Stimulated activated CD4-positive, alpha-beta T cell treated with anti-CD3 and anti-CD28 coated beads, Interleukin-4, amount 100 ng/mL, for 4 hours (primary cell): ENCODE measurements around the gene RASSF8.

Source experiments
- DNase-seq, 2 experiments: peaks; one replicate each; pipeline ENCODE4 v3.0.0-alpha.2; 2020

Gene RASSF8

DNA sequence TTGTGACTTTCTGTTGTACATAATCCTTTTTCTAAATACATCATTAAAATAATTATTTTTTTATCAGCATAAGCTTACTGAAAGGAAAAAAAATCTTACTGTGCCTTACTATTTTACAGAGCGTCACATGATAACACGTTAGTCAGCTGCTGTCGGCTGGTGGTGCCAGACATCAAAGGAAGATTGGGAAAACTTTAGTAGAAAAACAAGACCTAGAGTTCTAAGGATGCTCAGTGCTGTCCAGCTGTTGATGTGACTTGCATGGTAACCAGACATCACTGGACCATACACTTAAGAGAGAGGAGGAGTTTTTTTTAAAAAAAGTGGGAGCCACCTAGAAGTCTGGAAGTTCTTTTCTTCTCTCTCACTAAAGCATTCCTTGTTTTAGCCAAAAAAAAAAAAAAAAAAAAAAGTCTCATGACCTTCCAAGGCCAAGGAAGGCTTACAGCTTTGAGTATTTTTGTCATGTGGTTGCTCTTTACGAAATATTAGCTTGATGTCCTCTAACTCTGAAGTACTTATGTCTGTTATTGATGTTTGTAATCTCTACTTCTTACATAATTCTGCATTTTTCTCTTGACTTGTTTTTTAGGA, 4.5 kb downstream of the RASSF8 start:
- DNase-seq = no peak

DNA sequence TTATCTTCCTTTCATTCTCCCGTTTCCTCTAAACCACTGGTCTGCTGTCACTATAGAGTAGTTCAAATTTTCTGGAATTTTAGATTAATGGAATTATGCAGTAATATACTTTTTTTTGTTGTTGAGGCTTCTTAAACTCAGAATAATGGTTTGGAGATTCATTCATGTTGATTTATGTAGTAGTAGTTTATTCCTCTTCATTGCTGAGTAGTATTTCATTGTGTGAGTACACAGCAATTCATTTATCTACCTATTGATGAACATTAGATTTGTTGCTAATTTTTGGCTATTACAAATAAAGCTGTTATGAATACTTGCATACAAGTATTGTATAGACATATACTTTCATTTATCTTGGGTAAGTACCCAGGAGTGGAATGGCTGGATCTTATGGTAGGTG, 7.2 kb downstream of the RASSF8 start:
- no peak for DNase-seq

DNA sequence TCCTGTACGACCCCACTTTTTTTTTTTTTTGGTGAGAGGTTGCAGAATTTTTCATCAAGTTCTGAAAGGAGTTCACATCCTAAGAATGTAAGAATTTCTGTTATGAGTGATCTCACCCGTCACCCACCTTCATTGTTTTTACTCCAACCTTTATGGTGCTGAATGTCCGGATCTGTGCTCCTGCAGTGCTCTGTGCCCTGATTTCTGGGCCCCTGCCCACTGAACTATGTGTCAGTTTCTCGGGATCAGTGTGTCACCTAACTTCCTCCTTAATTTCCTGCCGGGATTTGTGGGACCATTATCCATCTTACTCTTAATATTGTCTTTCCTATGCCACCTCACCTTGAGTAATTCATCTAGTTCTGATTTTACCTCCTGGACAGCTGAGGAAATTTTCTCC, 11.6 kb downstream of the RASSF8 start:
- no peak for DNase-seq

DNA sequence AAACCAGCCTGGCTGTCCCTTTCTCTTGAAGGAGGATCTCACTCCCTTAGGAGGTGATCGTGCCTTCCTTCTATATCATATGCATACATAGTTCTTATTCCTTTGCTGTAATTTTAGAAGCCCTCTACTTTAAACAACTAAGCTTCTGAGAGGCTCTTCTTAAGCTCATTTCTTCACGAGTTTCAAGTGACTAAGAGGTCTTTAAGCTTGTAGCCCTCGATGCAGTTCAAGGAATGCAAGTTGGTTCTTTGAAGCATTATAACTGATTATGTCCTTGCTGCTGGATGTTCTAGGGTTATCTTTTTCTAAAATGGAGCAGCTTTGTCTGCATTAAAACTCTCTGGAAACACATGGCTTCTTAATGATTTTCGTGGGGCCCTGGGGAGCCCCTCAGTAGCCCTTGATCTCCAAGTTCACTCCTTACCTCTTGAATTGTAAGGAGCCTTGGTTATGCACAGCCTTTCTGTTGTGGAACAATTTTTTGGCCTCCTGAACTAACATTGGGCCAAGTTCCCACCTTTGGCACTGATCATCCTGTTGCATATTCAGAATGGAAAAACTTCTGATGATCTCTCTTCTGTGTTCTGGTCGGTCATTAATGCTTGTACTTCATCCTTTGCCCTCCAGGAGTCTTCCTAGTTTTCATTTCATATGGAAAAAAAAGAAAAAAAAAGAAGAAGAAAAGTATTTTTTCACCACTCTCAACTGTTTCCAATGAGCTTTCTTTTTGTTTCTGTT, 12.6 kb downstream of the RASSF8 start:
- no peak for DNase-seq

DNA sequence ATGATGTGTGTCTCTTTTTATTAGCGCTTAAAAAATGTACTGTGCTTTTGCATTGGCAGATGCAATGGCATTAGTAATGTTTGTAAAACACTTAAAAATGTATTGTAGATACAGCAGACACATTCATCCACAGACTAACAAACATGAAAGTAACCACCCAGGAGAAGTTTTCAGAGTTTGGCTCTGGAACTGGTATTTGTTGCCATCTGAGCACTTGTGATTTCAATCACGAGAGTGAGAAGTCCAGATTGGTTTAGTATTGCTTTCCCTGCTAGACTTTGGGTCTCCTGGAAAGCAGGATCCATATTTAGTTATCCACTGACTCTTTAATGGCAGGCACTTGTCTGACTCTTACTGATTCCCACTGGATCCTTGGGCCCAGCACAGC, 13.2 kb downstream of the RASSF8 start:
- no peak for DNase-seq

DNA sequence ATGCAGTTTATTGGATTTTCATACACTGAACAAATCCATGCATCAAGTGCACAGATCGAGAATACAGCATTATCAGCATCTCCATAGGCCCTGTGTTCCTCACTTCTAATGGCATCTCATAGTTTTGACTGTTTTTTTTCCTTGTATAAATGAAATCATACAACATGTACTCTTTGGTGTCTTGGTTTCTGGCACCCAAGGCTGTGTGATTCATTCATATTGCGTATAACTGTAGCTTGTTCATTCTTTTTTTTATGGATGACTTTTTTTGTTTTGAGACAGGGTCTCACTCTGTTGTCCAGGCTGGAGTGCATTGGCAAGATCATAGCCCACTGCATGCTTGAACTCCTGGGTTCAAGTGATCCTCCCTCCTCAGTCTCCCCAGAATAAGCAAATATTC, 14.3 kb downstream of the RASSF8 start:
- no peak for DNase-seq

DNA sequence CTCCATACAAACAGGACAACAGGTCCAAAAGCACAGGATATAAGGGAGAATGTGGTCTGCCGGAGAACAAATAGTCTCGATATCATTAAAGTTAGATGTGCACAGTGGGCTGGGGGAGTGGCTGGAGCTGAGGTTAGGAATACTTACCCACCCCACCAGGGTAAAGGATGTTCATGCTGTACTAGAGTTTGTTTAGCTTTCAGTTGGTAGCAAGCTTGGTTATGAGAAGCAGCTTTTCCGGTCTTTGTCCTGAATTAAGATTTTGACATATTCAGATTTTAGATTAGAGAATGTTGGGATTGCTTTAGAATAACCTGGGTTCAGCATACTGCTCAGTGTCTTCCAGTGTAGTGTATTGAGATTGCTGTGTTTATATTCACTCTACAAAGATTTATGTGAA, 16.7 kb downstream of the RASSF8 start:
- DNase-seq = no peak

DNA sequence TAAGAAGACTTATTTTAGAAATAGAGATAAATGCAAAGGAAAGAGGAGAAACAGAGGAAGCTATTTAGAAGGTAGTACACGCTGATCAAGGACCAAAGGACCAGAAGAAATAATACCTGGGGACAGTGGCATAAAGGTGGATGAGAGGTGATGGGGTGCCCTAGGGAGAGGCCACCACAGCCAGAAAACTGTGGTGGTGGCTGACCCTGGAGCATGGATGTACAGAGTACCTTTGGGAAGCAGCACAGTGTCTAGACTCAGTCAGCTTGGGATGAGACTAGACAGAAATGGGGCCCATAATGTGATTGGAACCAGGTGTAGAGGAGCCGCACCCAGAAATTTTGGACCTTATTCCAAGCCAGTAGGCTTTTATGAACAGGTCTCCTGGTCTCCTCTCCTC, 17.2 kb downstream of the RASSF8 start:
- DNase-seq = no peak

DNA sequence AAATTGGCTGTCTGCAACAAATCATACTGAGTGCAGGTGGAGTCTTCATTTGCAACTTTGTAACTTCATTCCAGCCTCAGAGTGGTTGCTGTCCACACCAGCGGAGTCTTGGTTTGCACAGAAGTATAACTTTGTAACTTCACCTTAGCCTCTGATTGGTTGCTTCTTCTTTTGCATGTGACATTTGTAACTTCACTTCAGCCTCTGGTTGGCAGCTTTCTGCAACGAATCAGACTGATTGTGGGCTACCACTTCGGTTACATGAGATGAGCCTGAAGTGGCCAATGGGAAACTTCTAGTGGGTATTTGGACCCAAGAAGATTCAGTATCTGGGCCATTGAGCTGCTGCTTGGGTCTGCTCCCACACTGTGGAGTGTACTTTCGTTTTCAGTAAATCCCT, 17.8 kb downstream of the RASSF8 start:
- no peak for DNase-seq

DNA sequence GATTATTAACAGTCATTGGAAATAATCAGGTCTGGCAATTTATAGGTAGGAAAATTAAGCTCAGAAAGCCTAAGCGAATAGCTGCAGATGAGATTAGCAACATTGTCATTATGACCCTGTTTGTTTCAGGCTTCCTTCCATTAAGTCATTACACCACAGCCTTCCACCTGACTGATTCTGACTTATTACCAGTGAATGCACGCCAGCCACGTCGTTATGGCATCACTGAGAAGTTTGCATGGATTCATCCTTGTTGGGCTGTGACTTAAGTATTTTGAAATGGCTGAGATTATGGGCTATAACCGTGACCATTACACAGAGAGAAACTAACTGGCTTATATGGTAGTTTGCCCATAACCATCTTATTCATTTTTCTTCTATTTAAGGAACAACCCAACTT, 18.6 kb downstream of the RASSF8 start:
- no peak for DNase-seq

DNA sequence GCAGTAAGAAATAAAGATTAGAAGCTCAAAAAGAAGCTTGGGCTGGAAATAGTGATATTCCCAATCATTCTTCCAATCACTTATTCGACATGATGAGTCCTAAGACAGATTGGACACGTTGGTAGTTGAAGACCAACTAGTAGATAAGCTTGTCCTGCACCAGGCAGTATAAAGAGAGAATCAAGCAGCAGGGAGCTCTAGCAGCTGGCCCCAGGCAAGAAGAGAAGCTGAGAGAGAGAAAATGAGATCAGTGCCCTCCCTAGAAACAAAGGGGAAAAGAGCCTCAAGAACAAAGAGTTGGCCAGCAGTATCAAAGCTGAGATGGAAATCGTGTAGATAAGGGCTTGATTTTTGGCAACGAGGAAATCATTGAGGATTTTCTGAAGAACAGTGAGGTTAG, 20.6 kb downstream of the RASSF8 start:
- DNase-seq = no peak

DNA sequence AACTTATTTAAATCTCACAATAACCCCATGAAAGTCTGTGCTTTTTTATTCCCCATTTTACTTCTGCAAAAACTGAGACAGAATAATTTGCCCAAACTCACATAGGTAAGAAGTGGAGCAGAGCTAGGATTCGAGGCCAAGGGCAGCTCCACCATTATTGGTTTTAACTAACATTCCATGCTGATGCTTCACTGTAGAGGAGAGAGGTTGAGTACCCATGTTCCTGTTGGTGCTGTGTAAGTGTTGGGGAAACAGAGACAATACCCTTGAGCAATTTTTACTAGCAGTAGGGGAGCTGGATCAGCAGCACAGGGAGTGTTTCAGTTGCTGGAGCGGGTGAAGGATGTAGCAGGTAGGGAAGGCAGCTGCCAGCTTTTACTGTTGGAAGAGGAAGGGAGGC, 21.1 kb downstream of the RASSF8 start:
- no peak for DNase-seq

DNA sequence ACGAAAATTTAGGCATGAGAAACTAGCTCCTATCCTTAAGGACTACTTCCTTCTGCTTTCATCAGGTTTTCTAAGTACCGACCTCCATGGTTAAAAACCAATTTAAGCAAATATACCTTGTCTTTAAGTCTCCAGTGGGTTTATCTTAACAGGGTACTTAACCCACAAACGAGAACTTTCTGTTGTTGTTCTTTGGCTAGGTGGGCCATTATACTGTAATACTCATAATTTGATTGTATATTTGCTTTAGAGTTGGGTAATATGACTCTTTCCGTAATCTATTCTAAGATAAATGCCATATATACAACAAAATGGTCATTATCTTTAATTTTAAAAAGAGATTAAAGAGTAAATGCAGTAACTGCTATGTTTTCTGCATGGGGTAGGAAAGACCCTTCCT, 21.6 kb downstream of the RASSF8 start:
- no peak for DNase-seq

DNA sequence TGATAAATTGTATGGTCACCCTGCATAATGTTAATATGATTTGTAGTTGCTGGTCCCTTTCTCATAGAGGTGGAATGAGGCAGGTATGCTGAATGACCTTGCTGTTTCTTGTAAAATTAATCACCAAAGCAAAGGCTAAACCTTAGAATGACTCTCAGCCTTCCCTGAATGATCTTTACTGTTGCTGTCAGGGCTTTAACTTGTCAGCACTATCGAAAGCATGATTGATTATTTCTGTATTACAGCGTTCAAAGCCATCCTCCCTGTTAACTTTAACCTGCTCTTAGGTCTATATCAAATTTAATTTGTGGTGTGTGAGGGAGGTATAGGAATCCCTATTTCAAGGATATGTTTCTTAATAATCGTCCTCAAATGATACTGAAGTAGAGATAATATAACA, 23.1 kb downstream of the RASSF8 start:
- DNase-seq = no peak

DNA sequence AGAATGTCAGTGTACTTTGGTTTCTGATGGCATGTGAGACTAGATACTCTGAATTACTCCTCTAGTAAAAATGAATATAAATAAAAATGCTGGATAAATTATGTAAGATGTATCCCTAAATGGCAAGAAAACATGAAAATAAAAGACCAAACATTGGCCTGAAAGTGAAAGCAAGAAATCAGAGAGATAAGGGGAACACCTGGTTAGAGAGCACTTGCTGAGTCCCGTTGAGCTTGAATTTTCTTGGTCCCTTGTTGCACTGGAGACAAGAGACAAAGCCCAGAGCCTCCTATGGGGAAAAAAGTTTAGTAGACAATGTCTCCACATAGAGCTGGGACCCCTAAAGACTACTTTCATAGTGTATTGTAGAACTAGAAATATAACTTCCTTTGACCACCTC, 23.9 kb downstream of the RASSF8 start:
- DNase-seq = no peak

DNA sequence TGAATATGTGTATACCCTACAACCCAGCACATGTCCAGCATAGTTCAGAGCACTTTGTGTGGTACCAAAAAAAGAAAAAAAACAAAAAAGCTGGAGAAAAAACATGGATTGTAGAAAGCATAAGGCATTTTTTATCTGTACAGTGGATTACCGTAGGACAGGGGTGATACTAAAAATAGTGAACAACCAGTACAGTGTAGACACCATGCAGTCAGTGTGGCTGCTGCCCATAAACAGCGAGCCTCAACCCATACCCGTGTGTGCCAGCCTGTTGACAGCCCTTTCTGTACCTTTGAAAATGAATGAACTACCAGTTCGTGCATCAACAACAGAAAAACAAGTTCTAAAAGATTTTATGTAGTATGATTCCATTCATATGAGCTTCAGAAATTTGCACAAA, 25.1 kb downstream of the RASSF8 start:
- no peak for DNase-seq

DNA sequence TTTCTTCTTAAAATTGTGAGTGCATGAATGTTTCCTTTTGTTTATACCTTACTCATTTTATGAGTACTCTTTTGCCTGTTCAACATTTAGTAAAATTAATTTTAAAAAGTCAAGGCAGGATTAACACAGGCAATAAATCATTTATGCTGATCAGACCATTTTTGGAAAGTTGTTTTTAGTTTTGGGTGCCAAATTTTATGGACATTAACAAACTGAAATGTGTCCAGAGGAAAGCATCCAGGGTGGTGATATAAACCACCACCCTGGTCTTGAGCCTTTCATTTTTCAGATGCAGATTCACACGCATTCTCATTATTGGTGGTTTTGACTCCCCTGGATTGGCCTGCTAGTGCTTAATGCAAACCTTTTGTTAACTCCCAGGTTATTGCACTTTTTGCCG, 26.3 kb downstream of the RASSF8 start:
- no peak for DNase-seq

DNA sequence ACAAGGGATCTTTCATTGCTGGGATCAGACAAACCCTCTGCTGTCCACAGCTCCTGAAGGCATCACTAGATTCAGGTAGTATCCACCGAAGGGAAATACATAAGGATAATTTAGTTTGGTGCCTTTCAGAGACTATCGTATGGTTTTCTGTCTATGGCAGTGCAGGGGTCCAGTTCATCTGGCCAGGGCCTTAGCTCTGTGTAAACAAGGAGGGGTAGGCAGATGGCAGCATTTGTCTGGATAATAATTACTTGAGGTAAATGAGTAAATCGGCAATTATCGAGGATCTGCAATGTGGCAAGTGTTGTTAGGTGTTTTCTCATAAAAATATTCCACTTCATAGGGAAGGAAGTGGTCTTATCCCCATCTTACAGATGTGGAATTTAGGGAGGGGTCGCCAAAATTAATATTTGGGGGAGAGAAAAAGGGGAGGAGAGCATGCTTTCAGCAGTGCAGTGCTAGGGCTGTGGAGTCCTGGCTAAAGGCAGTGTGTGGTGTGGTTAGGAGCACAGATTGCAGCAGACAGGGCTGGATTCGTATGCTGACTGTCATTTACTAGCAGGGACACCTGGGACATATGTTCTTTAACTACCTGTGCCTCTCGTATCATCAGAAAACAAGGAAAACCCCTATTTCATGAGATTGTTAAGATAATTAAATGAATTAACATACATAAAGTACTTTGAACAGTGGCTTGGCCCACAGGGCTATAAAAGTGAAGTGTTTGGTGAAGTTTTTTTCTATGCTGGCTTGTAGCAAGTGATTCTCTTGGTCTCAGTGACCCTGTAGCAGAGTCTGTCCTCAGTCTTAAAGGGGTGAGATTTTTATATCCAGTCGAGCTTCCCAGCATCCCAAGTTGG, 27.1 kb downstream of the RASSF8 start:
- no peak for DNase-seq

DNA sequence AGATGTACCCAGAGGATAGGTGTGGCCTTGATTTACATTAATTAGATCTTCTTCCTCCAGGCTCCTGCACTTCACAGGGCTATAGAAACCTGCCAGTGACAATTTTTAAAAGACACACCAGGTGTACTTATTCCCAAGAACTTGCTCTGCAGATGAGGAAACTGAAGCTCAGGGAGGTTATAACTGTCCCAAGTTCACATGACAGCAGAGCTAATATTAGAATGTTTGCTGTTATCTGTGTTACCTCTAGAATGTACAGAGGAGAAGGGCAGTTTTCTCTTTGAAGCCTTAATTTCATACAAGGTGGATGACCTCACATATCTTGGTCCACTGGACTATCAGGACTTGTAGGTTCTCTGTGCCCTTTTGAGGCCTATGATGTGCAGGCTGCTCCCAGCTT, 27.7 kb downstream of the RASSF8 start:
- no peak for DNase-seq

DNA sequence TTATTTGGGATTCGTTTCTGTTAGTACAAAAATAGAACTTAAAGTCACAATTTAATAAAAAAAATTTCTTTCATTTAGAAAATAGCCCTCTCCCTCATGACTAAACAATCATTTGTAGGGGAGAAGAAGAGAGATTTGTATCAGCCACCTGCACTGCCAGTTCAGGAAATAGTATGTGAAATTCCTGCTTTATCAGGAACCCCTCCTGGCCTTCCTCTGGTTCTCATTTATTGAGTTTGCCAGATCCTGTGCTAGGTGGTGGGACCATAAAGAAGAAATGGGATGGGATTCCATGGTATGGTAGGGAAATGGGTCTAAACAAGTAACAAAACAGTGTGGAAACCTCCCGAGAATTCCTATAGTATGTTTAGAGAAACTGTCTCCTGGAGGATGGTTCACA, 30.0 kb downstream of the RASSF8 start:
- no peak for DNase-seq

DNA sequence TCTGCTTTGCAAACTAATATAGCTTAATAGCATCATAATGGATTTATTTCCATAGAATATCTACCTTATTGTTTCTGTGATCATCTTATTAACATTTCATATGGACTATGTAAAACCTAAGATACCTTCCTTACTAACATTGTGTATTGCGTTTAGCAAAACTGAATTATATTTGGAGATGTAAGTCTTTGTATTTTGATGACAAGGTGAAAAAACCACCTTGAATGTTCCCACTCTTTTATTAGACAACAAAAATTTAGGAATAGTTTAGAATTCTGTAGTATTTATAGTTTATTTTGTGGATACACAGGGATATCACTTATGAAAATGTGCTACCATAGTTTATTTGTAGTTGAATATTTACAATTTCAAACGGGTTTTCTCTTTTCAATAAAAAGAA, 32.0 kb downstream of the RASSF8 start:
- DNase-seq = no peak

DNA sequence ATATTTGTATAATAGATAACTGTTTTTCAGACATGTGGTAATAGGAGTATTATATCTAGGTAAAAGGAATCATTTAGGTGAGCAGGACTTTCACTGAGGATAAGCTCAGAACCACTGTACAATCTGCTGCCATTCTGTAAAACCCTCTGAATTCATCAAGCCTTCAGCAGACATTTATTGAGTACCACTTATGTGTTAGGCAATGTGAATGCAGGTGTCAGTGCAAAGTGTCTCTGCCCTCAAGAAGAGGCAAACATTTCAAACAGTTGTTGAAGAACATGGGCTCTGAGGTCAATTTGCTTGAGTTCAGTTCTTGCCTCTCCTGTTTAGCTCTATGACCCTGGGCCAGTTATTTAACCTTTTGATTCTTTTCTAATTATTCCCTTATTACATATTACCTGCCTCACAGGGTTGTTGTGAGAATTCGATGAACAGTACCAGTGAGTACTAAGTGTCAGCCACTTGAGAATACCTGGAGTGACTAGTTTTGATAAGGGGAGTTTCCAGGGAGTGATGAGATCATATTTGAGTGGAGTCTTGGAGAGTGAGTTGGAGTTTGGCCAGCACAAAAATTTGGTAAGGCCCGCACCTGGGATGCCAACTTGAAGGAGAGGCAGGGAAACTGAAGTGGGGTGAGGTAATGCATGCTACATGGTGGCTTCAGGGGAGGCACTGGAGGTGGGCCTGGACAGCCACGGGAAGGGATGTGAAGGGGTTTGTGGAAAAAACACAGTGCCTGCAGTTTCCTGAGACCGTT, 33.7 kb downstream of the RASSF8 start:
- DNase-seq = no peak

DNA sequence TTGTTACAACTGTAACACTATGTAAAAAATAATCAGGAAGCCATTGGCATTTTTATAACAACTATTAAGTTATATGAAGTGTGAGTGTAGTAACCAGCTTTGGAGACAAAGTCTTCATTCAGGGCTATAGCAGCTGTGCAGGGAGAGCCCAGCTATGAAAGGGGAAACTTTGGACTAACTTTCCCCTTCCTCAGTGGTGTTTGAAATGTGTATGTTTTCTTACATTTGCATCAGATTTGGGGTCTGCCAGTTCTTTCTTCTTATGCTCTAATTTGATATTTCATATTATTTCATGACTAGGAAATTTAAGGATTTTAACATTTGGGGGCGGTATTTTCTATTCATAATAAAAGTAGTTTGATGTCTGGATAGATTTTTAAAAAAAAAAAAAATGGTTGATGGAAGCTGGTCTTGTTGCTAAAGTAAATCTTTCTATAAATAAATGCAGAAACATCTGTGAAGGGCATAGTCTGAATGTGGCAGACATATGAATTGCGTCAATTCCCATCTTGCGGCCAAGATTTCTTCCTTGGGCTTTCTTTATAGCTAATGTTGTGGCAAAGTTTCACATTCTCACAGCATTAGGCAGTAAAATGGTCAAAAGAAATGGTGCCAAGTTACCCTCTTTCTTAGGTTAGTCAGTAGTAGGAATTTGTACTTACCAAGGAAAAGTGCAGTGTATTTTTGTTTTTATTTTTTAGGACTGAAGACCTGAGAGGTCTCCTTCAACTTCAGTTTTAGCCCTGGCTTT, 35.6 kb downstream of the RASSF8 start:
- DNase-seq = no peak
